SK-N-SH (cell line): ENCODE measurements around the gene FRMPD1.

Source experiments
- JUND ChIP-seq: IDR thresholded peaks from 2 replicates; pipeline ENCODE4 v1.4.0; 2012
- SIN3A ChIP-seq: IDR thresholded peaks from 2 replicates; pipeline ENCODE4 v1.6.1; 2012; ENCODE audit warnings: low read depth, mild to moderate bottlenecking, low read length, moderate library complexity, borderline replicate concordance
- TF ChIP-seq, protein P1 (sequence below): fragments of 200-600 bp; sonication (generic); IDR thresholded peaks from 2 replicates; pipeline ENCODE4 v1.6.1; 2017; ENCODE audit warnings: antibody characterized with exemption, mild to moderate bottlenecking, moderate library complexity

DNA sequence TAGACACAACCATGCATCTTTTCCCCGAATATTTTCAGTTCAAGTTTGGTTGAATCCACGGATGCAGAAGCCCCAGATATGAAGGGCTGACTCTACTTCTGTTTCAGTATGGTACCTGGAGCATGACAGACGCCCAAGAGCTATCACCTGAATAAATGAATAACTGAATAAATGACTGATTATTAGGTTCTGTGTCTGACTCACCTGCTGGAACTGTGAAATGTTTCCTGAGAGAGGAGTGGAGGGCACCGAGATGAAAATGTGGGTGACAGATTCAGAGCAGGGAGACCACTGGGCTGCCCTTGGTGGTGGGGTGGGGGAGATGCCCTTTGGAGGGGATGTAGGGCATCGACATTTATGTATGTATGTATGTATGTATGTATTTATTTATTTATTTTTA, 13.2 kb downstream of the FRMPD1 start:
- TF ChIP-seq, protein P1, sequence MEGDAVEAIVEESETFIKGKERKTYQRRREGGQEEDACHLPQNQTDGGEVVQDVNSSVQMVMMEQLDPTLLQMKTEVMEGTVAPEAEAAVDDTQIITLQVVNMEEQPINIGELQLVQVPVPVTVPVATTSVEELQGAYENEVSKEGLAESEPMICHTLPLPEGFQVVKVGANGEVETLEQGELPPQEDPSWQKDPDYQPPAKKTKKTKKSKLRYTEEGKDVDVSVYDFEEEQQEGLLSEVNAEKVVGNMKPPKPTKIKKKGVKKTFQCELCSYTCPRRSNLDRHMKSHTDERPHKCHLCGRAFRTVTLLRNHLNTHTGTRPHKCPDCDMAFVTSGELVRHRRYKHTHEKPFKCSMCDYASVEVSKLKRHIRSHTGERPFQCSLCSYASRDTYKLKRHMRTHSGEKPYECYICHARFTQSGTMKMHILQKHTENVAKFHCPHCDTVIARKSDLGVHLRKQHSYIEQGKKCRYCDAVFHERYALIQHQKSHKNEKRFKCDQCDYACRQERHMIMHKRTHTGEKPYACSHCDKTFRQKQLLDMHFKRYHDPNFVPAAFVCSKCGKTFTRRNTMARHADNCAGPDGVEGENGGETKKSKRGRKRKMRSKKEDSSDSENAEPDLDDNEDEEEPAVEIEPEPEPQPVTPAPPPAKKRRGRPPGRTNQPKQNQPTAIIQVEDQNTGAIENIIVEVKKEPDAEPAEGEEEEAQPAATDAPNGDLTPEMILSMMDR, result no peak
- TF ChIP-seq SIN3A, result no peak
- no peak for TF ChIP-seq JUND
